ENCODE data around the gene MAP2K7.

DNA sequence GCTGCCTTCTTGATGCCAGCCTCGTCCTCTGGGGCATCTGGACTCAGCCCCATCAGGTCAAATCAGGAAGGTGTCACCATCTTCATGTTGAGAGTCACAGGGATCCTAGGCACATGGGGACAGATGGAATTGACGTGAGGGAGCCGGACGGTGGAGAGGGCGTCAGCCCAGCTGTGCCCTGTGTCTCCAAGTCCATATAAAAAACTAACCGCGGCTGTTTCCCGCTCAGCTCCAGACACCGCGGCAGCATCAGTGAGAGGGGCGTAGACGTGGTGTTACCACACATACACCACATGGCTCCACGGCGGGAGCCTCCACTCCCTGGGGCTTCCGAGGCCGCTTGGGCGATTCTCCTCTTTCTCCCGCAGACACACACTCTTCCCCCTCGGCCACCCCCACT, 23.8 kb upstream of the MAP2K7 start:
- TF ChIP-seq EZH2 (IDR thresholded peaks at IDR 0.05; ENCODE audit: low read length), result no peak
- TF ChIP-seq, protein P1, sequence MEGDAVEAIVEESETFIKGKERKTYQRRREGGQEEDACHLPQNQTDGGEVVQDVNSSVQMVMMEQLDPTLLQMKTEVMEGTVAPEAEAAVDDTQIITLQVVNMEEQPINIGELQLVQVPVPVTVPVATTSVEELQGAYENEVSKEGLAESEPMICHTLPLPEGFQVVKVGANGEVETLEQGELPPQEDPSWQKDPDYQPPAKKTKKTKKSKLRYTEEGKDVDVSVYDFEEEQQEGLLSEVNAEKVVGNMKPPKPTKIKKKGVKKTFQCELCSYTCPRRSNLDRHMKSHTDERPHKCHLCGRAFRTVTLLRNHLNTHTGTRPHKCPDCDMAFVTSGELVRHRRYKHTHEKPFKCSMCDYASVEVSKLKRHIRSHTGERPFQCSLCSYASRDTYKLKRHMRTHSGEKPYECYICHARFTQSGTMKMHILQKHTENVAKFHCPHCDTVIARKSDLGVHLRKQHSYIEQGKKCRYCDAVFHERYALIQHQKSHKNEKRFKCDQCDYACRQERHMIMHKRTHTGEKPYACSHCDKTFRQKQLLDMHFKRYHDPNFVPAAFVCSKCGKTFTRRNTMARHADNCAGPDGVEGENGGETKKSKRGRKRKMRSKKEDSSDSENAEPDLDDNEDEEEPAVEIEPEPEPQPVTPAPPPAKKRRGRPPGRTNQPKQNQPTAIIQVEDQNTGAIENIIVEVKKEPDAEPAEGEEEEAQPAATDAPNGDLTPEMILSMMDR (optimal IDR thresholded peaks at IDR 0.05 in 1 of 3, IDR thresholded peaks at IDR 0.05 in 1 of 3, conservative IDR thresholded peaks at IDR 0.05 in 1 of 3; ENCODE audit: extremely low read depth in 1 of 3, insufficient read depth in 2 of 3, low read length in 3 of 3), result no peak
